ENCODE results near the gene CADPS. TPM values are rescaled to one million over a fixed set of nuclear protein-coding genes. Genes with fewer than 3 reads are reported as not detected.

Gene CADPS
- total RNA-seq, 4 donors from 2014 or later = 0.09 to 4.4 (median 1.6) TPM; not detected in 1

DNA sequence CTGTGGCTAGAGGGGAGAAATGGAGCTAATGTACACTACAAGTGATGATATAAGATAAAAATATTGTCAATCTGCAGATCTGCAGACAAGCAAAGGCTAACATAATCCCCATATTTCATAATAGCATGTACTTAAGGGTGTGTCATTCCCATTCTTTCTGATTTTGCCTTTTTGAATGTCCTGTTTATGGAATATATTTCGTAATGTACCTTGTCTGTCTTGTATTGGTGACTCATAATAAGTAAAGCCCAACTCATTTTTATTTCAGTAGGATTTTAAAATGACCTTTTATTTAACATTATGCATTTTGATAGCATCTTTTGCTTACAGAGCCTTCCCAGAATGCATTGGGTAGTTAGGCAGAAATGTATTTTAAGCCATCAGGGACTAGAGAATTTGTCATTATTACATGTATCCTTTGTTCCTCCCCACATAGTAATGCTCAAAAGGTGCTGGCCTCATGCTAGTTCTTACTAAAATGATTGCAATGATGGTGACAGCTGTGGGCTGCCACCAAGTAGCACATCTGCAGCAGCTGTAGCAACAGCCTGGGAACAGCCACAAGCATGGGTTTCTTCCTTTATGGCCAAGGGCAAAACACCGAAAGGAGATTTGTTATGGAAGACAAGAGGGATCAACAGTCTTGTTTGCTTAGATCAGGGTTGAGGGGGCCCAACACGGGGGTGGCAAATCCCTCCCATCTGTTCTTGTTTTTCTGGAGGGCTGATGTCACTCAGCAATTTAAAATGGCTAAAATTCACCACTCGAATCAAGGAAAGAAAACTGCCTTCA lies 188.5 kb downstream of the CADPS start:
- no peak for ATAC-seq (ENCODE audit: low FRiP score)
- no peak for TF ChIP-seq CTCF (IDR thresholded peaks at IDR 0.05)

DNA sequence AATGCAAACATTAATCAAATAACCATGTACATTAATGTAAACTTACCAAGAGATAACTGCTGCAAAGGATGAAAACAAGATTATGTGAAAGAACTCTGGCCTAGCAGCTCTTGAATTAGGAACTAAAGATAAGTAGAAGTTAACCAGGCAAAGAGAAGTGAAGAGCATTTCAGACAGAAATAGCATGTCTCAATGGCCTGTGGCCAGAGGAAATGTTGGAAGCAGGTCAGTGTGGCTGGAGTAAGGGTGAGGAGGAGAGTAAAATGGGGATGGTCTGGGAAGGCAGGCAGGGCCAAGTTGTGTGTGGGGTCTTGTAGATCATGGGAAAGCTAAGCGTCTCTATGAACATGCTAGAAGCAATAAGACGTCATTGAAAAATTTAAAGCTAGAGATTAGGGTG lies 192.4 kb downstream of the CADPS start:
- TF ChIP-seq CTCF (IDR thresholded peaks at IDR 0.05) = no peak
- ATAC-seq (ENCODE audit: low FRiP score) (no peak), DNase-seq (ENCODE audit: low spot score) (no peak)

More for the DNA sequence above, 188.5 kb downstream of the CADPS start:
- DNase-seq (ENCODE audit: low spot score) = no peak

GRCh38 chr3:62679988-62680387 lies 195.2 kb downstream of the CADPS start:
- no peak for ATAC-seq (ENCODE audit: low FRiP score)
- no peak for TF ChIP-seq CTCF (IDR thresholded peaks at IDR 0.05)
- DNase-seq (ENCODE audit: low spot score) = no peak

GRCh38 chr3:62678841-62679240 lies 196.4 kb downstream of the CADPS start:
- ATAC-seq (ENCODE audit: low FRiP score) (no peak), DNase-seq (ENCODE audit: low spot score) (no peak)
- no peak for TF ChIP-seq CTCF (IDR thresholded peaks at IDR 0.05)

GRCh38 chr3:62677926-62678325 lies 197.3 kb downstream of the CADPS start:
- ATAC-seq (ENCODE audit: low FRiP score) (no peak), DNase-seq (ENCODE audit: low spot score) (no peak)
- no peak for TF ChIP-seq CTCF (IDR thresholded peaks at IDR 0.05)

- no peak for TF ChIP-seq CTCF (IDR thresholded peaks at IDR 0.05)
- ATAC-seq (ENCODE audit: low FRiP score) (no peak), DNase-seq (ENCODE audit: low spot score) (no peak)
Measured at GRCh38 chr3:62676689-62677271, 198.4 kb downstream of the CADPS start.

DNA sequence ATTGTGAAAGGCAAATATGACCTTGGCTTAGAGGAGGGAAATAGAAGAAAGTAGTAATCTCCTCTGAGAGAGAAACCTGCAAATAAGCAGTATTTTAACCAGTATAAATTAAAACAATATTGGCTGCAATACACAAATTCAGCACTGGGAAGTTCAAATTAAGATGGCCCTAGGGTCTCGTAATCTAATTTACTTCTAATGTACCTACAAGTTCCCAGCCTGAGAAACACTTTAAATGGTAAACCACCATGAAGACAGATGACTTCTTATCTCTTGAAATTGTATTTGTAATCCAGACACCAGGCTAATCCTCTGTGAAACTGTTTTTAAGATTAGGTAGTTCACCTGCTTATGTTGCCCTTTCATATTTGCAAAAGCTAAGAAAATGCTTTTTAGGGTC lies 199.7 kb downstream of the CADPS start:
- DNase-seq (ENCODE audit: low spot score) (no peak), ATAC-seq (ENCODE audit: low FRiP score) (no peak)
- TF ChIP-seq CTCF (IDR thresholded peaks at IDR 0.05) = no peak

All from omental fat pad (tissue), 4 donors.